Heart left ventricle (tissue), 13 donors: Measurements from ENCODE around the gene COPE.

Source experiments
- POLR2A ChIP-seq, 2 donors: fragments of 450-650 bp; IDR thresholded peaks; one replicate each; pipeline ENCODE4 v1.6.1; 2017; ENCODE audit warnings: antibody characterized with exemption in 2 of 2, mild to moderate bottlenecking in 2 of 2, moderate library complexity in 2 of 2
- TF ChIP-seq, protein P1 (sequence below), 12 donors: fragments of 200-600 bp; sonication (generic) in 4 of 12; IDR thresholded peaks; one replicate each; pipeline versions ENCODE4 v1.5.0 to v1.8.0; 2018 to 2022; ENCODE audit warnings: antibody characterized with exemption in 12 of 12, mild to moderate bottlenecking in 5 of 12
- donor health status: ischemic (EF 13 %, LVEDD 7.1; RV severe dilation, severe dysfunction).
- donor health status: DM: no; HTN: yes; CAD: no.
- donor health status: DM: no; HTN: no; CAD: no.
- donor health status: ischemic (EF 25% LVEDD 6.9; RV normal size, moderate dysfunction).
- donor health status: ischemic (EF 25% LVEDD 5.7; RV mildly dilated, moderate dysfunction).
- donor health status: ischemic (EF 35%, LVEDD 5.7; RV mildly dilated, moderate dysfunction).
- donor health status: nonischemic (EF 11% LVEDD 7.7; RV severe dilation, severe dysfunction).
- donor health status: DM: yes; HTN: yes; CAD: no.
- donor health status: PGD.
- donor health status: ischemic (EF 29% LVEDD 5.4; RV normal size, mild dysfunction).
- donor health status: nonischemic (EF 23%, LVEDD 6.1; RV moderate dilation, normal function).

DNA sequence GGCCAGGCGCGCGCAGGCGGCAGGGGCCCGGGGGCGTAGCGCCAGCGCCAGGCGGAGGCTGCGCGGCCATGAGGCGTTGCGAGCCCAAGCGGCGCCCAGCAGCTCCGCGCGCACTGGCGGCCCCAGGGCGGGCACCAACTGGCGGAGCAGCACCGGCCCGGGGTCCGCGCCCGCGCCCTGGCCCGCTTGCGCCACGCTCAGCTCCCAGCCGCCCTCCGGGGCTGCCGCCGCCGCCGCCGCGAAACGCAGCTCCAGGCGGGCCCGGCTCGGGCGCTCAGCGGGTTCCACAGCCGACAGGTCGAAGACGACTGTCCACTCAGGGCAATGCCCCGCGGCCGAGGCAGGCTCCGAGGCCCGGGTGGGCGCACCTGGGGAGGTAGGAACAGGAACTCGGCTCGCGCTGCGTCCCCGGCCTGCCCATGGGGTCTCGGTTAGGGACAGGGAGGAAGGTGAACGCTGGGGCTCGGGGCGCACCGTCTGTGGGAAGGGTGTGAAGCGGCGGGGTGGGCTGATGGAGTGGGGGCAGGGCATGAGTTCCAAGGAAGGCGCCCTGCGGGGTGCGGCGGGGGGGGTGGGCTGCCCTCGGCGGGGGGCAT lies 50.1 kb downstream of the COPE start:
- no peak for TF ChIP-seq POLR2A (IDR thresholded peaks at IDR 0.05)
- TF ChIP-seq, protein P1, sequence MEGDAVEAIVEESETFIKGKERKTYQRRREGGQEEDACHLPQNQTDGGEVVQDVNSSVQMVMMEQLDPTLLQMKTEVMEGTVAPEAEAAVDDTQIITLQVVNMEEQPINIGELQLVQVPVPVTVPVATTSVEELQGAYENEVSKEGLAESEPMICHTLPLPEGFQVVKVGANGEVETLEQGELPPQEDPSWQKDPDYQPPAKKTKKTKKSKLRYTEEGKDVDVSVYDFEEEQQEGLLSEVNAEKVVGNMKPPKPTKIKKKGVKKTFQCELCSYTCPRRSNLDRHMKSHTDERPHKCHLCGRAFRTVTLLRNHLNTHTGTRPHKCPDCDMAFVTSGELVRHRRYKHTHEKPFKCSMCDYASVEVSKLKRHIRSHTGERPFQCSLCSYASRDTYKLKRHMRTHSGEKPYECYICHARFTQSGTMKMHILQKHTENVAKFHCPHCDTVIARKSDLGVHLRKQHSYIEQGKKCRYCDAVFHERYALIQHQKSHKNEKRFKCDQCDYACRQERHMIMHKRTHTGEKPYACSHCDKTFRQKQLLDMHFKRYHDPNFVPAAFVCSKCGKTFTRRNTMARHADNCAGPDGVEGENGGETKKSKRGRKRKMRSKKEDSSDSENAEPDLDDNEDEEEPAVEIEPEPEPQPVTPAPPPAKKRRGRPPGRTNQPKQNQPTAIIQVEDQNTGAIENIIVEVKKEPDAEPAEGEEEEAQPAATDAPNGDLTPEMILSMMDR (IDR thresholded peaks at IDR 0.05): no peak
